ENCODE results near the gene MAML2.

MAML2 gene

GRCh38 chr11:96267496-96268032 lies 75.4 kb downstream of the MAML2 start:
- DNase-seq: peak; percentile 22 to 61

DNA sequence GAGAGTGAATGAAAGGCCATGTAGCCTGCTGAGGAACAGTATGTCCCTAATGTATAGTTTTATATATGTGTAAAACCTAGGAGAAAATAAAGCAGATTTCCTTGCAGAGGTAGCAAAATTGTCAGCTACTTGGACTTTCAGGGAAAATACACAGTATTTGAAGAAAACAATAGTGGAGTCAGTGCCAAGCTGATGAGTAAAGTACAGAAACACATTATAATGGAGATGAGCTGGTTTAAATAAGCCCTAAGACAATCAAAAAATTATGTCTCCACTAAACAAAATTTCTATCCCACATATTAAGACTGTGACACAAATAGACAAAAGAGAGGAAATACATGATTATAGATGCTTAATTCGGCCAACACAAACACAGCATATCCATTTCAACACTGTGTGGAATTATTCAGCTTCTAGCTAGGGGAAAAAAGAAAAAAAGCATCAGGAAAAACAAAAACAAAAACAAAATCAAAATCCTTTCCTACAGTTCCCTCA lies 75.9 kb downstream of the MAML2 start:
- DNase-seq: peak in 1 of 2 donors; percentile 1

DNA sequence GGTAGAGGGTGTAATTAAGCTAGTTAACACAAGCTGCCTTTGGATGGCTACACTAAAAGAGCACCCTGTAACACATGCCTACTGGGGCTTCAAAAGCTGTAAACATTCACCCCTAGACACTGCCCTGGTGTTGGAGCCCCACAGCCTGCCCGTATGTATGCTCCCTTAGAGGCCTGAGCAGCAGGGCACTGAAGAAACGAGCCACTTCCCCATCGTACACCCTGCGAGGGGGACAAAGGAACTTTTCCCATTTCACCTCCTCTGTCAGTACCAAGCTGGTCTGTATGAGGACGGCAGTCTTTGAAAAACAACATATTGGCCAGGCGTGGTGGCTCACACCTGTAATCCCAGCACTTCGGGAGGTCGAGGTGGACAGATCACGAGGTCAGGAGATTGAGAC lies 77.0 kb downstream of the MAML2 start:
- DNase-seq: peak in 1 of 2 donors; percentile 2

GRCh38 chr11:96265220-96265737 lies 77.7 kb downstream of the MAML2 start:
- peak; percentile 24 to 37 for DNase-seq

DNA sequence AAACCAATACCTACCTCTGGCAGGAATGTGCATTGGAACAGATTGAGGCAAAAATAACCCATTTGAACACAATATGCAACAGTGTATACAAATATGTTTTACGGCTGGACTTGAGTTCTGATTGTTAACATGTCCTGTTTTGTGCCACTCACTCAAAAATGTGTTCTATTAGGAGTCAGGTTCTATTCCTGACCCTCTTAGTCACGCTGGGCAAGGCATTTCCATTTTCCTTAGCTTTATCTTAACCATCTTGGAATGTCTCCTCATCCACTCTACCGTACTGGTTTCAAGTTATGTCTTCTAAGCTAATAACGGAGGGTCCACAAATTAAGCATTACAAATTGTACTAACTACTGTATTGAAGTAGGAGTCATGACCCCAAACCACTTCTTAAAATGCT lies 78.6 kb downstream of the MAML2 start:
- no peak for DNase-seq

- DNase-seq: peak; percentile 48 to 97
These were observed 79.7 kb downstream of the MAML2 start for GRCh38 chr11:96263238-96263763.

- no peak for DNase-seq
These were observed 82.5 kb downstream of the MAML2 start for GRCh38 chr11:96260532-96260931.

DNA sequence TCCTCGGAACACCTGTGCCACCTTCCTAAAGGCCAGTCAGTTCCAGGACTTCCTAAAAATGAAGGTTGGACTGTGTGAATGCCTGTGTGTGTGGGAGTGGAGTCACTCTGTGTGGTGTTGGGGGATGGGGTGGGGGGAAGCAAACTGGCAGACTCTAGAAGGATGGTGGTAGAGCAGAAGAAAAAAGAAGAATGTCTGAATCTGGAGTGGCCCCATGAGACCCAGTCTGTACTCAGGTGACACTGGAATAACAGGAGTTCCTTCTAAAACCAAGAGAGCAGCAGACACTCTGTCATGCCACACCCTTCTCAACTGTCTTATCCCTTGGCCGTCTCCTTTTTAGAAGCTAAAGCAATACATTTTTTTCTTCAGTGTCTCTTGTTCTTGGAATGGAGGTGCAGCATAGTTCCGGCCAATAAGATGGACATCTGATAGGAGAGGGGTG lies 82.9 kb downstream of the MAML2 start:
- DNase-seq: no peak

DNA sequence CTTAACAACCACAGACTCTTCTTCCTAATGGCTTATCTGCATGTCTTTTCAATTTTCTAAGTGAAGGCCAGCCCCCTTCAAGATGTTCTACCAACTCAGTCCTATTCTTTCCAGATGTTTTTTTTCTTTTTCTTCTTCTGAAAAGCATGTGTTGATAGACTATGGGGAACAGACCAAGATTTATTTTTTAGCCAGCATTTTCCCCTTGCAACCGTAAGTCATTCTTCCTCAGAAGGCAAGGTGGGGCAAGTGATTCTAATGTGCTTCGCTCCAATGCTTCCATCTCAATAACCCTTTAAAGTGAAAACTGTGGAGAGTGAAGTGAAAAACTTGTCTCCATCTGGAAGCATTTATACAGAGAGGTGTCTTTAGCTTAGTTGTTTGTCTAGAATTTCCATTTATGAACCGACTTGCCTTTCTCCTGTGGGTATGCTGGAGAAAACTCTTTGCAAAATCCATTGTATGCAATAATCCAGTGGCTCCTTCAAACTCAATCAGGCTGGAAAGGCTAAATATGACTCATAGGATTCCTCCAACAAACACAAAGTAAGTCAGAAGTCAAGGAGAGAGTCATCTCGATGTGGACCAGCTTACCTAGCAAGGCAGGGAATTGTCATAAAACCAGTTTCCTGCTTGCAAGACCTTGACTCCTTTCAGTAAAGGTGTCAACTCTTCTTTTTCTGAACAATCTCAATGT lies 83.7 kb downstream of the MAML2 start:
- DNase-seq: no peak

DNA sequence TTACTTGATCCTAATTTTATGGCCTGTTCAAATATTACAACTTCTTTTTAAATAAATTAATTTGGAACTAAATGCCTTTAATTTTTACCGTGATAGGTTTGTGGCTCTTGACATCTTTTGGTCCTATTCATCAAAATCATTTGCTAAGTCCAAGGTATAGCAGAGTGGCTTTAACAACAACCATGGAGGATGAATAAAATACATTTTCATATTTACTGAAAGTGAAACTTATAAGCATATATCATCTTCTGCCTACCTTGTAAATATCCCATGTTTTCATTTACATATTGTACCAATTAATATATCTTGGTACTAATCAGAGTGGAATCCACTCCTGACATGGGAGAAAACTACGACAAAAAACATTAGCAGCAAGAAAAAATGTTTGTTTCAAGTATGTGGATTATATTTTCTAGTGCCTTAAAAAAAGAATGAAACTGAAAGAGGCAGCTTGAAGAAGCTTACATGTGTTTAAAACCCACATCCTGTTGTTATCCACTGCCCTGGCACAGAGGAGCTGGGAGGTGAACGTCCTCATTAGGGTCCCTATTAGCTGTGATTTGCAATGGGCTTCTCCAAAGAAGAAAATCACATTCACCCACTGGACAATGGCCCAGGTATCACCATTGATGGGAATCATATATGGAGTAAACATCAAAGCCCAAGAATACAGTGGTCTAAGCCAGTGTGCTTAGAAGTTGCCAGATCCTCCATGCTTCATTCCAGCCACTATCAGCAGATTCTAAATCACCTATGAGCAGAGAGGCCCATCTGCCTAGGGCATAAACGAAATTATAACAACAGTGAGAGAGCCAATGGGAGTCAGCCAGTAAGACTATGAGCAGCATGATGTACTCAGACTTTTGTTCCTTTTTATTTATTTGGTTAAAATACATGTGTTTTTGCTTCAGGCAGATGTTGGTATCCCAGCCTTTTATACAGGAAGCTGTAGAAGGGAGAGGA lies 84.7 kb downstream of the MAML2 start:
- DNase-seq: no peak

DNA sequence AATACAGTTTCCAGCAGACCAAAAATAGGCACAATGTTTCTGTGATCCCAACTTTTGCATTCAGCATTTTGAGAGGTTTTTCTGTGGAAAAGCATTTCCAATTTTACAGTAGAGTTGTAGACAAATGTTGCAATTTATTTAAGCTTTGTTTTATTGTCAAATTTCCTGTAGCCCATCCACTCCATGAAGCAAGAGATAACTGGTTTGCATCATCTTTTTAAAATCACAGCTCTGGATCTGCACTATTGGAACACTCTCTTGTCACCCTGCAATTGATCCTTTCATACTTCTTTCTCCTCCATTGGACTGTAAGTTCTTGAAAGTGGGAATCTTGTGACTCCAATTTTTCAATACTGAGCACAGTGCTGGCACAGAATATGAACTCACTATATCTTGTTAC lies 86.0 kb downstream of the MAML2 start:
- no peak for DNase-seq

- peak; percentile 37 to 45 for DNase-seq
These were observed 86.6 kb downstream of the MAML2 start for GRCh38 chr11:96256215-96257011.

GRCh38 chr11:96254854-96255253 lies 88.1 kb downstream of the MAML2 start:
- peak; percentile 47 to 68 for DNase-seq

DNA sequence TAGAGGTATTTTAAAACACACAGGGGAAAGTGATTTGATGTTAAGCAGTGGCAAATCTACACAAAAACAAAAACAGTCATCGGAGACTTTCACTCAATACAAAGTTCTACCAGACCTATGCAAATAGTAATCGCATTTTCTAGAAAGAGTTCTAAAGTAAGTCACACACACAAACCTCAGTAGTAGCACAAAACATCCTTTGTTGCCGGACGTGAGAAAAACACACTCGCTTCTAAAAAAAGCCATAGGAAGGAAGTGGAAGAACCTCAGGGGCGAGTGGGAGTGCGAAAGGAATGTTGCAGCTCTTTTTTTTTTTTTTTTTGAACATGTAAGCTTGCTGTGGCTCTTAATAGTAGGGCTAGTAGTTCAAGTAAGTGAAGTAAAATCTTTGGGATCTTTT lies 88.9 kb downstream of the MAML2 start:
- peak; percentile 43 to 72 for DNase-seq

- DNase-seq: peak; percentile 78
These were observed 96.1 kb downstream of the MAML2 start for GRCh38 chr11:96246718-96247552.

DNA sequence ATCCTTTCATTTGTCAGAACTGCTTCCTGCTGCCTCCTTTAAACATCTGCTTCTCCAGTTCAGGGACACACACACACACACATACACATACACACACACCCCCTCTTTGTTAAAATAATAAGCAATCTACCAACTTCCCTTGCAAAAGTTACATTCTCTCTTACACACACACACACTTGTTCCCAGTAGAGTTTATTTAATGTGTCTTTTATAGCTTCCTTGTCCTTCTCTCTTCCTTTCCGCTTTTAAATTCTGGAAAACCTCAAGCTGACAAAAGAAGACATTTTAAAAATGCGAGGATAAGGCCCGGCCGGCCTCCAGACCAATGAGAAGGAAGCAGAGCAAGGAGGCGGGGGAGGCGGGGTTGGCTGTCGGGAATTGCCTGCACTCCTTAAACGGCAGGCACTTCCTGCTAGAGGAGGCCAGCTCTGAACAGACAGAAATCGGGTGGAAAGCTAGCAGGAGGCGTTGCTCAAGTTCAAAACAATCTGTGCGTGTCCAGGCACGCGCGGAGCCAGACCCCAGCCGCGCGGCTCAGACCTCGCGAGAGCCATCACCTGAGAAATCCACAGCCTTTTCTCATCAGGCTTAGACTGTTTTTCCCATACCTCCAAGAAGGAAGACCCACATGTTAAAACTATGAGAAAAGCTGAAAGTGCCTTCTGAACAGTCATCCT lies 99.9 kb downstream of the MAML2 start:
- DNase-seq: peak; percentile 93 to 95

DNA sequence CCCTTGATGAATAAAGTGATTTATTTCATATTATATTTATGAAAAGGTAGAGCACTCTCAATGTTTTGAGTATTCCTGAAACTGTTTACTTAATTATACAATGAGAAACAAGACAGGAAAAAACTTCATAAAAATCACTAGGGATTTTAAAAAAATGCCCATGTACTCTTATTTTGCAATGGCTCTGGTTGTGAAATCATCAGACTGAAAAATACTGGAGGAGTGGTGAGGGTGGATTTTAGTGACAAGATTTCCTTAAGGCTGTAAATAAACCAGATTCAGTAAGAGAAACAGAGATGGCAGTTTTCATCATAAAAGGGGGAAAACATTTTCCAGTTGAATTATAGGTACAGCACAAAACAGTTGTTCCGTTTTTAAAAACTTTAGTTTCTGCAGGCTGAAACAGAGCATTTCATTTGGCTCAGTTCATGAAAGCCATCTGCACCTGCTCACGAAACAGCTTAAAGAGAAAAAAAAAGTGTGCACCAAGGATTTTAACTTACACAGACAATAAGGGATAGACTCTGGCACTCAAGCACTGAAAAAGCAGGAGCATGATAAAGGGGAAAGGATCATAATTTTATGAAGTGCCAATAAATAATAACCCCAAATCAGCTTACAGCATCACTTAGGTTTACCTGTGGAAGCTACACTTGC lies 100.7 kb downstream of the MAML2 start:
- DNase-seq: peak; percentile 65 to 84

GRCh38 chr11:96241331-96241841 lies 101.6 kb downstream of the MAML2 start:
- DNase-seq: peak; percentile 33 to 43

DNA sequence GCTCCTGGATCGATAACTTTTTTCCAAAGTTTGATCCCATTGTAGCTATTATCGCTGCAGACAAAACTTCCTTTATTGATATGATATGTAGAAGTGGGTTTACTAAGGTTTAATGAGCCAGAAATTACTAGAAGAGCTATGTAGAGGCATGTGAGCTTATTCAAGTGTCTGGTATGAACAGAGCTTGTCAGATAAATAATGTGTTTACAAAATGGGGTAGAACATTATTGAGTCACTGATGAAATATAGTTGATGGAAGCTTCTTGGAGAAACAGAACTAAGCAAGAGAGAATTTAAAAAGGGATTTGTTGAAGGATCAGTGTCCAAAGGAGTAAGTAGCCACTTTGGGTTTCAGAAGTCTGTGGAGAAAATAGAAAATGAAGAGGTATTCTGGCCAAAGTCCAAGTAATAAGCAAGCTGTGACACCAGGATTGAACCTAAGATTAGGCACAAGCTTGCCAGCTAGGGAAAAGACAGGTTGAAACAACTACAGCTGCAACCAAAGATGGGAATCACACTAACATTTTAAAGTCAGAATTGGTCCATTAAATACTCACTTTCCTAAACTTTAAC lies 104.3 kb downstream of the MAML2 start:
- no peak for DNase-seq
